Measurements from ENCODE around the gene CDK5RAP2. TPM values are rescaled to one million over a fixed set of nuclear protein-coding genes. Genes with fewer than 3 reads are reported as not detected.

The CDK5RAP2 gene
- total RNA-seq, 6 experiments from 2014 or later = 28.4 to 40.8 (median 36.8) TPM

- Mint-ChIP-seq H3K9me3 (no peaks in the 10 kb centered on the region), H3K4me3 (no peak overlapping the region), H3K27ac (no peak overlapping the region), H3K27me3 (ENCODE audit: insufficient read depth) (no peaks in the 10 kb centered on the region; the same call in 1 of the 2 replicates), H3K4me1 (ENCODE audit: low read depth) (peaks cover 15% of the 10 kb centered on the region), H3K36me3 (ENCODE audit: low read depth) (peaks cover 40% of the 10 kb centered on the region)
- DNase-seq = no peak
- no peak for TF ChIP-seq CTCF (IDR thresholded peaks at IDR 0.05)
Observed at GRCh38 chr9:120453792-120454191, 126.2 kb downstream of the CDK5RAP2 start.

- no peaks in the 10 kb centered on the region; the same call in 1 of the 2 replicates for H3K27me3 Mint-ChIP-seq (ENCODE audit: insufficient read depth)
- H3K4me1 Mint-ChIP-seq (ENCODE audit: low read depth) = peaks cover 15% of the 10 kb centered on the region
- no peak for DNase-seq
- H3K4me3 Mint-ChIP-seq = no peak overlapping the region
- no peak for TF ChIP-seq CTCF (IDR thresholded peaks at IDR 0.05)
- peaks cover 39% of the 10 kb centered on the region for H3K36me3 Mint-ChIP-seq (ENCODE audit: low read depth)
- no peak overlapping the region for H3K27ac Mint-ChIP-seq
- no peaks in the 10 kb centered on the region for H3K9me3 Mint-ChIP-seq
Observed at GRCh38 chr9:120452631-120453030, 127.3 kb downstream of the CDK5RAP2 start.

- Mint-ChIP-seq H3K4me1 (ENCODE audit: low read depth) (peaks cover 23% of the 10 kb centered on the region), H3K27ac (no peak overlapping the region), H3K27me3 (ENCODE audit: insufficient read depth) (peaks cover 3% of the 10 kb centered on the region), H3K9me3 (no peaks in the 10 kb centered on the region), H3K4me3 (no peak overlapping the region), H3K36me3 (ENCODE audit: low read depth) (peaks cover 33% of the 10 kb centered on the region)
- no peak for TF ChIP-seq CTCF (IDR thresholded peaks at IDR 0.05)
- DNase-seq = no peak
Observed at GRCh38 chr9:120450916-120451315, 129.1 kb downstream of the CDK5RAP2 start.

GRCh38 chr9:120449566-120449965, 130.4 kb downstream of the CDK5RAP2 start:
- H3K4me3 Mint-ChIP-seq = no peak overlapping the region
- no peak for DNase-seq

GRCh38 chr9:120447959-120448500, 131.9 kb downstream of the CDK5RAP2 start:
- peaks cover 32% of the 10 kb centered on the region for H3K4me1 Mint-ChIP-seq (ENCODE audit: low read depth)
- H3K27me3 Mint-ChIP-seq (ENCODE audit: insufficient read depth) = peaks cover 4% of the 10 kb centered on the region; the same call in 1 of the 2 replicates
- no peak overlapping the region for H3K4me3 Mint-ChIP-seq
- TF ChIP-seq CTCF (IDR thresholded peaks at IDR 0.05) = no peak
- no peaks in the 10 kb centered on the region for H3K9me3 Mint-ChIP-seq
- H3K27ac Mint-ChIP-seq = no peak overlapping the region
- DNase-seq = no peak
- peaks cover 23% of the 10 kb centered on the region for H3K36me3 Mint-ChIP-seq (ENCODE audit: low read depth)

More at GRCh38 chr9:120449566-120449965, 130.4 kb downstream of the CDK5RAP2 start:
- no peaks in the 10 kb centered on the region for H3K9me3 Mint-ChIP-seq
- peaks cover 22% of the 10 kb centered on the region for H3K36me3 Mint-ChIP-seq (ENCODE audit: low read depth)
- no peak overlapping the region for H3K27ac Mint-ChIP-seq
- peaks cover 23% of the 10 kb centered on the region for H3K4me1 Mint-ChIP-seq (ENCODE audit: low read depth)
- TF ChIP-seq CTCF (IDR thresholded peaks at IDR 0.05) = no peak
- H3K27me3 Mint-ChIP-seq (ENCODE audit: insufficient read depth) = peaks cover 3% of the 10 kb centered on the region; the same call in 1 of the 2 replicates

All from HFFc6 (cell line).